ENCODE data around the gene NOL7.

NOL7 gene

DNA sequence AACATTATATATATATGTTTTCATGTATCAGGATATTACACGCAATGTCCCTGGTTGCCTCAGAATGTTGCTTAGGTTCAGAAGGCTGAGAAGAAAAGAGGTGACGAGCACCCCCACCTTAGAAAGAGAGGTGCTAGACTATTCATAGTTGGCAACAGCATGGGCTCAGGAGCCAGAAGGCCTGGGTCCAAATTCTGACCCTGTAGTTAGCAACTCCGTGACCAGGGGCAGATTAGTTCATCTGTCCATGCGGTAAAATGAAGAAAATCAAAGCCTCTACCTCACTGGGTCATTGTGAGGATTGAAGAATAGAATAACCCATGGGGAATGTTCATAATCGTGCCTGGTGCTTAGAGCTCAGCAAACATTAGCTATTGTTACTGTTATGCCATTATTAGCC lies 46.2 kb upstream of the NOL7 start:
- no peak for TF ChIP-seq ISL1 (CRISPR knock-in tag; IDR thresholded peaks at IDR 0.05)
- no peak for TF ChIP-seq PPARA (CRISPR knock-in tag; IDR thresholded peaks at IDR 0.05; ENCODE audit: borderline replicate concordance)
- TF ChIP-seq TCF4 (CRISPR knock-in tag; IDR thresholded peaks at IDR 0.05; ENCODE audit: borderline replicate concordance) = no peak
- TF ChIP-seq ZFP30 (CRISPR knock-in tag; IDR thresholded peaks at IDR 0.05) = no peak
- no peak for TF ChIP-seq SNAI2 (CRISPR knock-in tag; IDR thresholded peaks at IDR 0.05)
- no peak for TF ChIP-seq TOX (CRISPR knock-in tag; IDR thresholded peaks at IDR 0.05; ENCODE audit: borderline replicate concordance)
- no peak for TF ChIP-seq ZFP3 (CRISPR knock-in tag; IDR thresholded peaks at IDR 0.05)
- no peak for TF ChIP-seq POU6F1 (CRISPR knock-in tag; IDR thresholded peaks at IDR 0.05; ENCODE audit: borderline replicate concordance, low read depth)
- TF ChIP-seq ZNF565 (CRISPR knock-in tag; conservative IDR thresholded peaks at IDR 0.05; ENCODE audit: low read depth) = no peak
- TF ChIP-seq OSR1 (CRISPR knock-in tag; IDR thresholded peaks at IDR 0.05) = no peak
- TF ChIP-seq ARNTL (CRISPR knock-in tag; IDR thresholded peaks at IDR 0.05; ENCODE audit: borderline replicate concordance, low read depth) = no peak
- no peak for TF ChIP-seq ZNF70 (CRISPR knock-in tag; IDR thresholded peaks at IDR 0.05)
- TF ChIP-seq BACH2 (CRISPR knock-in tag; IDR thresholded peaks at IDR 0.05; ENCODE audit: borderline replicate concordance) = no peak
- TF ChIP-seq GLIS3 (CRISPR knock-in tag; IDR thresholded peaks at IDR 0.05) = no peak

DNA sequence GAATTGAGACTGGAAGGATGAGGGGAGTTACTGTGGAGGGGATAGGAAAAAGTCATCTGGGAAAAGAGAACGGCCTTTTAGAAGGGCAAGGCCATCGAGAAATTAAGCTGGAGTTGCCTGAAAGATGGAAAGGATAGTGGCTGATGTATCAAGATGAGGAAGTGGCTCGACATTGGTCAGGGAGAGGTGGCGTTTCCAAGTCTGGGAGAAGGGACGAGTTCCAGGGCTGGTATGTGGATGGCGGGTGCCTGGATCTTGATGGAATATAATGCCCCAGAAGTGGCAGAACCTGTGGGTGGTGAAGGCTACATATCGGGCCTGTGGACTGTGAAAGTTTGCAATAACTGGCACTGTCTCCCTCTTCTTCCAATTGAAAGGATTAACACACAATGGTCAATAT lies 42.9 kb upstream of the NOL7 start:
- no peak for ATAC-seq
- TF ChIP-seq ARNTL (CRISPR knock-in tag; IDR thresholded peaks at IDR 0.05; ENCODE audit: borderline replicate concordance, low read depth) (no peak), CSDC2 (CRISPR knock-in tag; IDR thresholded peaks at IDR 0.05) (no peak), ZFP3 (CRISPR knock-in tag; IDR thresholded peaks at IDR 0.05) (no peak), SNAI2 (CRISPR knock-in tag; IDR thresholded peaks at IDR 0.05) (no peak), ESRRG (CRISPR knock-in tag; IDR thresholded peaks at IDR 0.05) (no peak), BACH2 (CRISPR knock-in tag; IDR thresholded peaks at IDR 0.05; ENCODE audit: borderline replicate concordance) (no peak), ZFP30 (CRISPR knock-in tag; IDR thresholded peaks at IDR 0.05) (no peak), TSHZ2 (CRISPR knock-in tag; IDR thresholded peaks at IDR 0.05) (no peak), POU6F1 (CRISPR knock-in tag; IDR thresholded peaks at IDR 0.05; ENCODE audit: borderline replicate concordance, low read depth) (no peak), ZNF565 (CRISPR knock-in tag; conservative IDR thresholded peaks at IDR 0.05; ENCODE audit: low read depth) (no peak), ZNF8 (CRISPR knock-in tag; IDR thresholded peaks at IDR 0.05) (no peak), ISL1 (CRISPR knock-in tag; IDR thresholded peaks at IDR 0.05) (no peak), CSRNP3 (CRISPR knock-in tag; IDR thresholded peaks at IDR 0.05) (no peak), OSR1 (CRISPR knock-in tag; IDR thresholded peaks at IDR 0.05) (no peak), ZNF70 (CRISPR knock-in tag; IDR thresholded peaks at IDR 0.05) (no peak)
- TF ChIP-seq, protein P1, sequence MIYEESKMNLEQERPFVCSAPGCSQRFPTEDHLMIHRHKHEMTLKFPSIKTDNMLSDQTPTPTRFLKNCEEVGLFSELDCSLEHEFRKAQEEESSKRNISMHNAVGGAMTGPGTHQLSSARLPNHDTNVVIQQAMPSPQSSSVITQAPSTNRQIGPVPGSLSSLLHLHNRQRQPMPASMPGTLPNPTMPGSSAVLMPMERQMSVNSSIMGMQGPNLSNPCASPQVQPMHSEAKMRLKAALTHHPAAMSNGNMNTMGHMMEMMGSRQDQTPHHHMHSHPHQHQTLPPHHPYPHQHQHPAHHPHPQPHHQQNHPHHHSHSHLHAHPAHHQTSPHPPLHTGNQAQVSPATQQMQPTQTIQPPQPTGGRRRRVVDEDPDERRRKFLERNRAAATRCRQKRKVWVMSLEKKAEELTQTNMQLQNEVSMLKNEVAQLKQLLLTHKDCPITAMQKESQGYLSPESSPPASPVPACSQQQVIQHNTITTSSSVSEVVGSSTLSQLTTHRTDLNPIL (CRISPR knock-in tag; IDR thresholded peaks at IDR 0.05; ENCODE audit: low read depth) = no peak
- TF ChIP-seq, protein P2, sequence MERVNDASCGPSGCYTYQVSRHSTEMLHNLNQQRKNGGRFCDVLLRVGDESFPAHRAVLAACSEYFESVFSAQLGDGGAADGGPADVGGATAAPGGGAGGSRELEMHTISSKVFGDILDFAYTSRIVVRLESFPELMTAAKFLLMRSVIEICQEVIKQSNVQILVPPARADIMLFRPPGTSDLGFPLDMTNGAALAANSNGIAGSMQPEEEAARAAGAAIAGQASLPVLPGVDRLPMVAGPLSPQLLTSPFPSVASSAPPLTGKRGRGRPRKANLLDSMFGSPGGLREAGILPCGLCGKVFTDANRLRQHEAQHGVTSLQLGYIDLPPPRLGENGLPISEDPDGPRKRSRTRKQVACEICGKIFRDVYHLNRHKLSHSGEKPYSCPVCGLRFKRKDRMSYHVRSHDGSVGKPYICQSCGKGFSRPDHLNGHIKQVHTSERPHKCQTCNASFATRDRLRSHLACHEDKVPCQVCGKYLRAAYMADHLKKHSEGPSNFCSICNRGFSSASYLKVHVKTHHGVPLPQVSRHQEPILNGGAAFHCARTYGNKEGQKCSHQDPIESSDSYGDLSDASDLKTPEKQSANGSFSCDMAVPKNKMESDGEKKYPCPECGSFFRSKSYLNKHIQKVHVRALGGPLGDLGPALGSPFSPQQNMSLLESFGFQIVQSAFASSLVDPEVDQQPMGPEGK (CRISPR knock-in tag; IDR thresholded peaks at IDR 0.05; ENCODE audit: borderline replicate concordance) = no peak

More for the DNA sequence above, 46.2 kb upstream of the NOL7 start:
- ATAC-seq = no peak

Measured in SK-N-SH treated with all-trans-retinoic acid at 6 μM for 48 hours (cell line).